Uterus (tissue), 2 donors: ENCODE results near the gene C11orf52.

Experiments
- POLR2A ChIP-seq, 2 donors: fragments of 450-650 bp; IDR thresholded peaks; one replicate each; pipeline ENCODE4 v1.6.1; 2016; ENCODE audit warnings: antibody characterized with exemption in 2 of 2, mild to moderate bottlenecking in 1 of 2, moderate library complexity in 1 of 2
- TF ChIP-seq, protein P1 (sequence below), 4 experiments: fragments of 200-600 bp in 2 of 4; fragments of 450-650 bp in 2 of 4; sonication (generic) in 2 of 4; IDR thresholded peaks; one replicate each; pipeline ENCODE4 v1.5.1; 2016 to 2019; ENCODE audit warnings: antibody characterized with exemption in 4 of 4, mild to moderate bottlenecking in 2 of 4, moderate library complexity in 1 of 4

GRCh38 chr11:111909378-111909777 is 9.3 kb upstream of the C11orf52 start:
- TF ChIP-seq, protein P1, sequence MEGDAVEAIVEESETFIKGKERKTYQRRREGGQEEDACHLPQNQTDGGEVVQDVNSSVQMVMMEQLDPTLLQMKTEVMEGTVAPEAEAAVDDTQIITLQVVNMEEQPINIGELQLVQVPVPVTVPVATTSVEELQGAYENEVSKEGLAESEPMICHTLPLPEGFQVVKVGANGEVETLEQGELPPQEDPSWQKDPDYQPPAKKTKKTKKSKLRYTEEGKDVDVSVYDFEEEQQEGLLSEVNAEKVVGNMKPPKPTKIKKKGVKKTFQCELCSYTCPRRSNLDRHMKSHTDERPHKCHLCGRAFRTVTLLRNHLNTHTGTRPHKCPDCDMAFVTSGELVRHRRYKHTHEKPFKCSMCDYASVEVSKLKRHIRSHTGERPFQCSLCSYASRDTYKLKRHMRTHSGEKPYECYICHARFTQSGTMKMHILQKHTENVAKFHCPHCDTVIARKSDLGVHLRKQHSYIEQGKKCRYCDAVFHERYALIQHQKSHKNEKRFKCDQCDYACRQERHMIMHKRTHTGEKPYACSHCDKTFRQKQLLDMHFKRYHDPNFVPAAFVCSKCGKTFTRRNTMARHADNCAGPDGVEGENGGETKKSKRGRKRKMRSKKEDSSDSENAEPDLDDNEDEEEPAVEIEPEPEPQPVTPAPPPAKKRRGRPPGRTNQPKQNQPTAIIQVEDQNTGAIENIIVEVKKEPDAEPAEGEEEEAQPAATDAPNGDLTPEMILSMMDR (IDR thresholded peaks at IDR 0.05): no peak
- no peak for TF ChIP-seq POLR2A (IDR thresholded peaks at IDR 0.05)
